ENCODE measurements around the gene PSMD9. TPM values are rescaled to one million over a fixed set of nuclear protein-coding genes. Genes with fewer than 3 reads are reported as not detected.
"Not testable (repeated sequence)": the region's sequence is repeated elsewhere in the genome, so short reads cannot be mapped to it uniquely, and the experiment has no call there.

PSMD9 gene
- total RNA-seq, 3 donors from 2014 or later: 34.7 to 65.3 (median 37.9) TPM

DNA sequence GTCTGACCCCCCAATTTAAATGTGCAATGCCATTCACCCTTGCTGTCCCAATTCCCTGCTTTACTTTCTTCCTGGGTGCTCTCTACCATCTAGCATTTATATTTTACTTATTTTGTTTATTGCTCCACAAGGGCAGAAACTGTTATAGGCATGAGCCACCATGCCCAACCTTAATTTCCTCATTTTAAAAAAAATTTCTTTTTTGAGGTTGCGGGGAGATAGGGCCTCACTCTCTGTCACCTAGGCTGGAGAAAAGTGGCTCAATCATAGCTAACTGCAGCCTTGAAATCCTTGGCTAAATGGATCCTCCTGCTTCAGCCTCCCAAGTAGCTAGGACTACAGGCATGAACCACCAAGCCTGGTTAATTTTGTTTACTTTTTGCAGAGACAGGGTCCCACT is 42.9 kb upstream of the PSMD9 start:
- no peak for DNase-seq (ENCODE audit: low spot score in 2 of 2)
- Histone ChIP-seq H3K4me3 (no peak overlapping the region), H3K4me1 (no peaks in the 10 kb centered on the region), H3K27me3 (no peaks in the 10 kb centered on the region), H3K36me3 (no peaks in the 10 kb centered on the region), H3K27ac (no peak overlapping the region), H3K9me3 (no peaks in the 10 kb centered on the region)
- TF ChIP-seq POLR2A (IDR thresholded peaks at IDR 0.05): no peak
- no peak for TF ChIP-seq POLR2AphosphoS5 (IDR thresholded peaks at IDR 0.05)
- TF ChIP-seq, protein P1, sequence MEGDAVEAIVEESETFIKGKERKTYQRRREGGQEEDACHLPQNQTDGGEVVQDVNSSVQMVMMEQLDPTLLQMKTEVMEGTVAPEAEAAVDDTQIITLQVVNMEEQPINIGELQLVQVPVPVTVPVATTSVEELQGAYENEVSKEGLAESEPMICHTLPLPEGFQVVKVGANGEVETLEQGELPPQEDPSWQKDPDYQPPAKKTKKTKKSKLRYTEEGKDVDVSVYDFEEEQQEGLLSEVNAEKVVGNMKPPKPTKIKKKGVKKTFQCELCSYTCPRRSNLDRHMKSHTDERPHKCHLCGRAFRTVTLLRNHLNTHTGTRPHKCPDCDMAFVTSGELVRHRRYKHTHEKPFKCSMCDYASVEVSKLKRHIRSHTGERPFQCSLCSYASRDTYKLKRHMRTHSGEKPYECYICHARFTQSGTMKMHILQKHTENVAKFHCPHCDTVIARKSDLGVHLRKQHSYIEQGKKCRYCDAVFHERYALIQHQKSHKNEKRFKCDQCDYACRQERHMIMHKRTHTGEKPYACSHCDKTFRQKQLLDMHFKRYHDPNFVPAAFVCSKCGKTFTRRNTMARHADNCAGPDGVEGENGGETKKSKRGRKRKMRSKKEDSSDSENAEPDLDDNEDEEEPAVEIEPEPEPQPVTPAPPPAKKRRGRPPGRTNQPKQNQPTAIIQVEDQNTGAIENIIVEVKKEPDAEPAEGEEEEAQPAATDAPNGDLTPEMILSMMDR (IDR thresholded peaks at IDR 0.05): no peak
- intact Hi-C loops (cut with DNase I; ENCODE audit: low total_unique reads): no loop called here

- Histone ChIP-seq H3K27me3 (no peaks in the 10 kb centered on the region), H3K27ac (no peak overlapping the region), H3K4me3 (no peak overlapping the region), H3K9me3 (no peaks in the 10 kb centered on the region), H3K4me1 (no peaks in the 10 kb centered on the region), H3K36me3 (no peaks in the 10 kb centered on the region)
- intact Hi-C loops (cut with DNase I; ENCODE audit: low total_unique reads): no loop called here
- no peak for DNase-seq (ENCODE audit: low spot score in 2 of 2)
- TF ChIP-seq POLR2AphosphoS5 (IDR thresholded peaks at IDR 0.05): no peak
- TF ChIP-seq, protein P1 (IDR thresholded peaks at IDR 0.05): no peak
These were observed 39.4 kb upstream of the PSMD9 start for GRCh38 chr12:121849211-121849610.

- TF ChIP-seq POLR2A (IDR thresholded peaks at IDR 0.05) (no peak), POLR2AphosphoS5 (IDR thresholded peaks at IDR 0.05) (no peak)
- TF ChIP-seq, protein P1 (IDR thresholded peaks at IDR 0.05): no peak
These were observed 38.9 kb upstream of the PSMD9 start for GRCh38 chr12:121849665-121850064.

GRCh38 chr12:121852392-121852791 is 36.2 kb upstream of the PSMD9 start:
- H3K4me1 ChIP-seq; H3K27ac ChIP-seq; intact Hi-C loops (cut with DNase I; ENCODE audit: low total_unique reads); DNase-seq (ENCODE audit: low spot score in 2 of 2); H3K36me3 ChIP-seq; H3K4me3 ChIP-seq; H3K9me3 ChIP-seq; H3K27me3 ChIP-seq: not testable (repeated sequence)

More at GRCh38 chr12:121849665-121850064, 38.9 kb upstream of the PSMD9 start:
- H3K4me3 ChIP-seq: no peak overlapping the region
- H3K27me3 ChIP-seq: no peaks in the 10 kb centered on the region
- H3K4me1 ChIP-seq: no peaks in the 10 kb centered on the region
- no peak overlapping the region for H3K27ac ChIP-seq
- no peaks in the 10 kb centered on the region for H3K9me3 ChIP-seq
- intact Hi-C loops (cut with DNase I; ENCODE audit: low total_unique reads): no loop called here
- H3K36me3 ChIP-seq: no peaks in the 10 kb centered on the region
- DNase-seq (ENCODE audit: low spot score in 2 of 2): no peak

- Histone ChIP-seq H3K36me3 (no peaks in the 10 kb centered on the region), H3K27me3 (no peaks in the 10 kb centered on the region), H3K4me1 (peaks cover 0 to 5% of the 10 kb centered on the region in 2 donors), H3K27ac (peak overlapping the region in 1 of 2 donors; percentile 82), H3K9me3 (no peaks in the 10 kb centered on the region), H3K4me3 (no peak overlapping the region)
- no peak for TF ChIP-seq POLR2AphosphoS5 (IDR thresholded peaks at IDR 0.05)
- no peak for TF ChIP-seq POLR2A (IDR thresholded peaks at IDR 0.05)
- TF ChIP-seq, protein P1 (IDR thresholded peaks at IDR 0.05): no peak
- intact Hi-C loops (cut with DNase I; ENCODE audit: low total_unique reads): no loop called here
- DNase-seq (ENCODE audit: low spot score in 2 of 2): no peak
These were observed 31.0 kb upstream of the PSMD9 start for GRCh38 chr12:121857322-121858246.
